Fibroblast of pulmonary artery (primary cell): ENCODE measurements around the gene RGS19.

Source experiments
- DNase-seq: peaks from one replicate; pipeline ENCODE4 v3.0.0-alpha.2; 2010; ENCODE audit warnings: low read depth
- H3K4me3 ChIP-seq: replicated peaks from 2 replicates; pipeline ENCODE4 v1.5.1; 2011; ENCODE audit warnings: low read depth, mild to moderate bottlenecking, control low read depth, low read length, moderate library complexity
- CTCF ChIP-seq: IDR thresholded peaks from 2 replicates; pipeline ENCODE4 v1.5.1; 2011; ENCODE audit warnings: mild to moderate bottlenecking, control low read depth, low read length, inconsistent platforms; ENCODE audit errors: missing control alignments

RGS19 gene

GRCh38 chr20:64074184-64074789 lies 5.0 kb downstream of the RGS19 start:
- no peak overlapping the region for H3K4me3 ChIP-seq
- TF ChIP-seq CTCF: no peak
- no peak for DNase-seq

GRCh38 chr20:64073476-64074183 lies 5.7 kb downstream of the RGS19 start:
- no peak for TF ChIP-seq CTCF
- H3K4me3 ChIP-seq: no peak overlapping the region
- DNase-seq: no peak

DNA sequence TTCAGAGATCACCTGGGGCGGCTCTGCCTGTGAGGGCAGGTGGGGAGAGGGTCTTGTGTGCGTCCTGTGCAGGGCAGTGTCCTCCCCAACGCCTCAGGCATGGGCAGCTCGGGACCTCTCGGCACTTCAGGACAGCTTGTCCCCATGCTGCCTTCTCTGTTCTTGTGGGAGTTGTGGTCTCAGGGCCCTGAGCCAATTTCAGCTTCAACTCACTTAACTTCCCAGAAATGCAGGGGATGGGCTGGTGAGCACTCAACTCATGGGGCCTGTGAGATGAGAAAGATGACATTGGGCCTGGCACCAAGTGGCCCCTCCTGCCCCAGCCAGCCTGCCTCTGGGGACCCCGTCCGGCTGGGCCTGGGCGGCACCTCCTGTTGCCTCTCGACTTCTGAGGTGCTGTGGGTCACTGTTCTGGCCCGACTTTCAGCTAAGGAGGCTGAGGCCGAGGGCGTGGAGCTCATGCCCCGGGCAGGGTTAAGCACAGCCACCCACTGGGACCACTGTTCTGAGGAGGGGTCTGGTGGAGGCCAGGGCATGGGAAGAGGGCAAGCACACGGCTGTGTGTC lies 6.7 kb downstream of the RGS19 start:
- no peak overlapping the region for H3K4me3 ChIP-seq
- DNase-seq: no peak
- TF ChIP-seq CTCF: no peak

DNA sequence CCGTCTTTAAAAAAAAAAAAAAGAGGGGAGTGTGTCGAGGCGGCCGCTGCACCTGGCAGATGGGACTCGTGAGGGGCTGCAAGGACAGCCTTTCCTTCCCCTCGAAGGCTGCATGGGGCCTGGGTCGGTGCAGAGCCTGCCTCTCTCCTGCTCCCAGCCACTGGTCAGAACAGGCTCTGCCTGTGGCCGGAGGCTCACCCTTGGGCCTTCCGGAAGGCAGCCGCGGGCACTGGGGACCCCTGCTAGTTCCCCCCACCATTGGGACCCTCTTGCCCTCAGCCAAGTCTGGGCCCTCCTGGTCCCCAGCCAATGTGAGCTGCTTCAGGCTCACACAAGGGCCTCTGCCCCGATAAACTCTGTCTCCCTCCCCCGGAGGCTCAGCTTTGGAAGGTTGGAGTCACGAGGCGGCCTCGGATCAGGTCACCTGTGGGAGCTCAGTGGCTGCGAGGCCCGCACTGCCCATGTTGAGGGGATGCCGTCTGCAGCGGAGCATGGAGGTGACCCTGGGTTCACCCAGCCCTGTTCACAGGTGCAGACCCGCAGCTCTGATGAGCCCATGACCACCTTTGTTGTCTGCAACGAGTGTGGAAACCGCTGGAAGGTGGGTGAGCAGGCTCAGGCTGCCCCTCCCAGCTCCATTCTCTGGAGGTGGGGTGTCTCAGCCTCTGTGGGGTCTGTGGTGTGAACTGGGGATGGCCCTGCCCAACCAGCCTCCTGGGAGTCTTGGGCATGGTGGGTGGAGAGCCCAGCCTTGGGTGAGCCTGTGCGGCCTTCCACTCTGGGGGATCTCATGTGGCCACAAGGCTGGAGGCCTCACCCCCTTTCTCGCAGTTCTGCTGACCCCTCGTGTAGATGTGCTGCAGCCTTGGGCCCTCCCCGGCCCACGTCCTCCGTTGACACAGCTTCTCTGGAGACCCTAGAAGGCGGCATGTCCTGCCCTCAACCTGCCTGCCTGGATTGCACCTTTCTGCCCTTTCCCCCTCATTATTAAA lies 7.7 kb downstream of the RGS19 start:
- H3K4me3 ChIP-seq: no peak overlapping the region
- DNase-seq: no peak
- TF ChIP-seq CTCF: no peak

DNA sequence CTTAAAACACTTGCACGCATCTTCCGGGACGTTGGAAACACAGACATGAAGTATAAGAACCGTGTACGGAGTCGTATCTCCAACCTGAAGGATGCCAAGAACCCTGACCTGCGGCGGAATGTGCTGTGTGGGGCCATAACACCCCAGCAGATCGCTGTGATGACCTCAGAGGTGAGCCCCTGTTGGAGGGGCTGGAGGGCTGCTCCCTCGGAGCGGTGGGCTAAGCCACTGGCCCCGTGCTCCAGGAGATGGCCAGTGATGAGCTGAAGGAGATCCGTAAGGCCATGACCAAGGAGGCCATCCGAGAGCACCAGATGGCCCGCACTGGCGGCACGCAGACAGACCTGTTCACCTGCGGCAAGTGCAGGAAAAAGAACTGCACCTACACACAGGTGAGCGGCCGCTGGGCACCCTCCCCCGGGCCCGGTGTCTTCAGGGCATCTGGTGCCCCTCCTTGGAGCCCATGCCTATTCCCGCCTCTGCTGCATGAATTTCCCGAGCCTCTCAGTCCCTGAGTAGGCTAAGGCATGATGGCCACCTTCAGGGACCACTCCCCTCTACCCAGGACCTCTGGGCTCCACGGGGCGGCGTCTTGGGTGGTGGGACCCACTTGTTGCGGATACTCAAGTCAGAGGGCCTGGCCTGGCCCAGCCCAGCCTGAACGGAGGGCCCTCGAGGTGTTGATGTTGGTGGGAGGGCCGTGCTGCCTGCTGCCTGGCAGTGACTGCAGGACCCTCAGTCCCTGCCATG lies 8.9 kb downstream of the RGS19 start:
- no peak for TF ChIP-seq CTCF
- no peak overlapping the region for H3K4me3 ChIP-seq

DNA sequence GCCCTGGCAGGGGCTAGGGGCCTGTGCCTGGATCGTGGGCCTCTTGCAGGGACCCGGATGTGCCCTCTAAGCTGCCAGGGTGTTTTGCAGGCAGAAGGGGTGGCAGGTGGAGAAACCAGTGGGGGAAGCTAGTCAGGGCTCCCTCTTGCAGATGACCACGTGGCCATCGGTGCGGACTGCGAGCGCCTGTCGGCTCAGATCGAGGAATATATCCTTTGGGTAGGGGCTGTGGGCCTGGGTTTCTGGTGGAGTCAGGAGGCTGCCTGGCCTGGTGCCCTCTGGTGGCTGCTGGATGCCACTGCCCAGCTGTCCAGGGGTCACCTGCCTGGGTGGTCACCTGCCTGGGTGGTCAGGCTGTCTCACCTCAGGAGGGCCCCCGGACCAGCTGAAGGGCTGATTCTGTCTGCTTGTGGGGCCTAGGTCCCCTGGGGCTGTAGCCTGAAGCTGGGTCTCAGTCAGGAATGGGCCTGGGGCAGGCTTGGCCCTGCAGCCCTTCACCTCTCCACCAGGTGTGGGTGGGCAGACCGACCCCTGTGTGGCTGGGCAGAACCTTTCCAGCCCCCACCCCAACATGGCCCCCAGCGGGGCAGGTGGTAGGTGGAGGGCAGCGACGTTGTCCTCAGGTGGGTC lies 9.6 kb downstream of the RGS19 start:
- peak; percentile 28 for DNase-seq
- TF ChIP-seq CTCF: peak; percentile 70
- no peak overlapping the region for H3K4me3 ChIP-seq

More for the DNA sequence above, 8.9 kb downstream of the RGS19 start:
- DNase-seq: no peak
